ENCODE data around the gene APOH. TPM values are rescaled to one million over a fixed set of nuclear protein-coding genes. Genes with fewer than 3 reads are reported as not detected.

Gene APOH, protein sequence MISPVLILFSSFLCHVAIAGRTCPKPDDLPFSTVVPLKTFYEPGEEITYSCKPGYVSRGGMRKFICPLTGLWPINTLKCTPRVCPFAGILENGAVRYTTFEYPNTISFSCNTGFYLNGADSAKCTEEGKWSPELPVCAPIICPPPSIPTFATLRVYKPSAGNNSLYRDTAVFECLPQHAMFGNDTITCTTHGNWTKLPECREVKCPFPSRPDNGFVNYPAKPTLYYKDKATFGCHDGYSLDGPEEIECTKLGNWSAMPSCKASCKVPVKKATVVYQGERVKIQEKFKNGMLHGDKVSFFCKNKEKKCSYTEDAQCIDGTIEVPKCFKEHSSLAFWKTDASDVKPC
- total RNA-seq (under 1 TPM in 1 of 10 donors, not detected in 9; 0.57 TPM), polyA plus RNA-seq (not detected)
- long read RNA-seq, donor 1: 0 reads
- long read RNA-seq, donor 2: 0 reads
- long read RNA-seq, donor 3: 0 reads

DNA sequence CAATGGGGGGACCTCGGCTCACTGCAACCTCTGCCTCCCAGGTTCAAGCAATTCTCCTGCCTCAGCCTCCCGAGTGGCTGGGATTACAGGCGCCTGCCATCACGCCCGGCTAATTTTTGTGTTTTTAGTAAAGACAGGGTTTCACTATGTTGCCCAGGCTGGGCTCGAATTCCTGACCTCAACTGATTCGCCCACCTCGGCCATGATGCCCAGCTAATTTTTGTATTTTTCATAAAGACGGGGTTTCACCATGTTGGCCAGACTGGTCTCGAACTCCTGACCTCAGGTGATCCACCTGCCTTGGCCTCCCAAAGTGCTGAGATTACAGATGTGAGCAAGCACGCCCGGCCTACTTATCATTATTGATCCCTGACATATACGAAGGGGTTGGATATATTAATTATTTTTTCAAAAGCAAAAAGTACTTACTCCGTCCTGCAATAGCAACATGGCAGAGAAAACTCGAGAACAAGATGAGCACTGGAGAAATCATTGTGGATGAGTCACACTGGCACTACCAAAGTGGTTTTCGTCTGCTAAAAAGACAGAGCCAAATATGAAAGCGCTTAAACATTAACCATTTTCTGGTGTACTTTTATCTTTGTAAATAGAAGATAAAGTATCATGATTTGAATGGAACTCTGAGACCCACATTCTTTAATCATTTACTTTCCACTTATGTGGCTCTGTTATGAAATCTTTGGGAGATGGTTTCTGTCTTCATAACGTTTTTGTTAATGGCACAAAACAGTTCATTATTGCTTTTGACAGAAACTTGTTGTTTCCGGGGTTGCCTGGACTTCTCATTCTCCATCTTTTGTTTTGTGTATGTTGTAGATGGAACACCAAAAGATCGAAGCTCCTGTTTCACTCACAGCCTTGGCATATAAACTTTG lies at the start of gene APOH:
APOH (minus strand) TSS at position 529 of the 896 bp plus-strand sequence; CDS start at position 493, 36 bp downstream.
- no peaks in the 10 kb centered on the region for H3K36me3 ChIP-seq
- no peak within 1 kb of the TSS for H3K4me3 ChIP-seq
- H3K27me3 ChIP-seq: peaks cover 0 to 2% (median 0%) of the 10 kb centered on the region in 7 donors
- TF ChIP-seq, protein P1, sequence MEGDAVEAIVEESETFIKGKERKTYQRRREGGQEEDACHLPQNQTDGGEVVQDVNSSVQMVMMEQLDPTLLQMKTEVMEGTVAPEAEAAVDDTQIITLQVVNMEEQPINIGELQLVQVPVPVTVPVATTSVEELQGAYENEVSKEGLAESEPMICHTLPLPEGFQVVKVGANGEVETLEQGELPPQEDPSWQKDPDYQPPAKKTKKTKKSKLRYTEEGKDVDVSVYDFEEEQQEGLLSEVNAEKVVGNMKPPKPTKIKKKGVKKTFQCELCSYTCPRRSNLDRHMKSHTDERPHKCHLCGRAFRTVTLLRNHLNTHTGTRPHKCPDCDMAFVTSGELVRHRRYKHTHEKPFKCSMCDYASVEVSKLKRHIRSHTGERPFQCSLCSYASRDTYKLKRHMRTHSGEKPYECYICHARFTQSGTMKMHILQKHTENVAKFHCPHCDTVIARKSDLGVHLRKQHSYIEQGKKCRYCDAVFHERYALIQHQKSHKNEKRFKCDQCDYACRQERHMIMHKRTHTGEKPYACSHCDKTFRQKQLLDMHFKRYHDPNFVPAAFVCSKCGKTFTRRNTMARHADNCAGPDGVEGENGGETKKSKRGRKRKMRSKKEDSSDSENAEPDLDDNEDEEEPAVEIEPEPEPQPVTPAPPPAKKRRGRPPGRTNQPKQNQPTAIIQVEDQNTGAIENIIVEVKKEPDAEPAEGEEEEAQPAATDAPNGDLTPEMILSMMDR (IDR thresholded peaks at IDR 0.05): no peak
- no peaks in the 10 kb centered on the region for H3K9me3 ChIP-seq
- DNase-seq (no peak), ATAC-seq (no peak)
- 92 to 93% methylated on average over 20 of the region's 20 CpGs for WGBS, 2 donors
- H3K4me1 ChIP-seq: no peaks in the 10 kb centered on the region
- intact Hi-C loops (cut with DNase I): no loop called here
- no peak within 1 kb of the TSS for H3K27ac ChIP-seq

DNA sequence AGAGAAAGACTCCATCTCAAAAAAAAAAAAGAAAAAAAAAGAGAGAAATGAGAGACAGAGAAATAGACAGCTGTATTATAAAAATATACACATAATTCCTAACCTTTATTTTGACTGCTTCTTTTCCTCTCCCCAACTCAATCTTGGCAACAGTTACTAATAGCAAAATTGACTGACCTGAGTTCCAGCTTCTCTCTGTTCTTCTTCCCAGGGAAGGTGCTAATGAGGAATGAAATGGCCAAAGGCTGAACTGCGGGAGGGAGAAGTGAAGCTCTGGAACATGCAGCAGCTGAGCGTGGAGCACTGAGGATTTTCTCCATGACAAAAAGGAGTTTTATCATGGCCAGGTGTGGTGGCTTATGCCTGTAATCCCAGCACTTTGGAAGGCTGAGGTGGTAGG lies 48.0 kb upstream of the APOH start:
- no peaks in the 10 kb centered on the region for H3K27me3 ChIP-seq
- 93 to 95% methylated on average over 2 of the region's 2 CpGs for WGBS, 2 donors
- ATAC-seq: no peak
- H3K36me3 ChIP-seq: no peaks in the 10 kb centered on the region
- DNase-seq: no peak
- H3K4me3 ChIP-seq: no peak overlapping the region
- no peak overlapping the region for H3K27ac ChIP-seq
- peaks cover 0 to 9% (median 0%) of the 10 kb centered on the region in 9 donors for H3K4me1 ChIP-seq
- no peaks in the 10 kb centered on the region for H3K9me3 ChIP-seq
- intact Hi-C loops (cut with DNase I): no loop called here
- TF ChIP-seq, protein P1 (IDR thresholded peaks at IDR 0.05): no peak

DNA sequence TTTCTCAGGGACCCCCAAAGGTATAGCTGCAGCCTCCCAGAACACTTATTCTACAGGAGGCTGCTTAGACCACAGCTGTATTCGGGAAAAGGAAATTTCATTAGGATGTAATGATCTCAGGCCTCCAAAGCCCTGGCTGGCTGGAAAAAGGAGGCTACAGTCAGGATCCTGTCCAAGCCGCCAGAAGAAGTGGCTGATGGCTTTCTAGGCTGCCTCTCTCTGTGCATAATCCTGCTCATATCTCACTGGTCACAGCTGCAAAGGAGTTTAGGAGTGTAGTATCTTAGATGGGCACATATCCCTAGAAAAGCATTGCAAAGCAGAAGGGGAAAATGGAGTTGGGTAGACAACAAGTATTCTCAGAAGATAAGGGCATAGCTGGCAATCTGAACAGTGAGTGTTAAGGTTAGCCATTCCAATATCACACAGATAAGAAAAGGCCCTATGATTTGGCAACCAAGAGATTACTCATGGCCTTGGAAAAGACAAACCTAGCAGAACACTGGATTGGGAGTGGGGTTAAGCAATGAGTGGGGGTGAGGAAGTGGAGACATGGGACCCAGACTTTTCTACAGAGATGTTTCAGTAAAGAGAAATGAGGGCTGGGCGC lies 47.2 kb upstream of the APOH start:
- peaks cover 0 to 7% (median 3%) of the 10 kb centered on the region in 11 donors for H3K9me3 ChIP-seq
- TF ChIP-seq, protein P1 (IDR thresholded peaks at IDR 0.05): no peak
- ATAC-seq (peak in 1 of 8 donors; percentile 45), DNase-seq (no peak)
- no peak overlapping the region for H3K27ac ChIP-seq
- intact Hi-C loops (cut with DNase I): no loop called here
- no peaks in the 10 kb centered on the region for H3K27me3 ChIP-seq
- 74 to 78% methylated on average over 3 of the region's 3 CpGs for WGBS, 2 donors
- no peaks in the 10 kb centered on the region for H3K36me3 ChIP-seq
- H3K4me3 ChIP-seq: no peak overlapping the region
- peaks cover 0 to 9% (median 0%) of the 10 kb centered on the region in 9 donors for H3K4me1 ChIP-seq

DNA sequence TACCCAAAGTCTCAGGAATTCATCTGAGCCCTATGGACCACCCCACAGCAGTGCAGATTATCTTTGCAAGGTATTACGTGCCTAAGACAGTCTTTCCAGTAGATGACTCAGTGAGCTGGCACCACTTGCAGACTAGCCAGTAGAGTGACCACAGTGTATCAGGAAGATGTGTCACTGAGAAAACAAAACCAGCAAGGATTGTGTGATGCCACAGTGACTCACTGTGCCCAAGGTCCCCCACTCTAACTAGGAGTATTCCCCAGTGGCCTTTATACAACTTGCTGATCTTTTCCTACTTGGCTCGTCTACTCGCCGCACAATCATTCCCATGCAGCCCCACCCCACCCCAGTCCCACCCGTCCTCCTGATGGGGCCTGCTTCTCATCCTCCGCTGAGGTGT lies 46.4 kb upstream of the APOH start:
- DNase-seq: no peak
- H3K27ac ChIP-seq: no peak overlapping the region
- peaks cover 0 to 9% (median 0%) of the 10 kb centered on the region in 9 donors for H3K4me1 ChIP-seq
- H3K36me3 ChIP-seq: no peaks in the 10 kb centered on the region
- WGBS, 2 donors: 66 to 71% methylated on average over 6 of the region's 6 CpGs
- ATAC-seq: peak in 3 of 8 donors; percentile 14 to 28 (median 18)
- peaks cover 0 to 15% (median 4%) of the 10 kb centered on the region in 11 donors for H3K9me3 ChIP-seq
- no peaks in the 10 kb centered on the region for H3K27me3 ChIP-seq
- TF ChIP-seq, protein P1 (IDR thresholded peaks at IDR 0.05): no peak
- no peak overlapping the region for H3K4me3 ChIP-seq
- intact Hi-C loops (cut with DNase I): no loop called here
